GM12878 (cell line): Measurements from ENCODE around the gene ADGRV1. TPM values are rescaled to one million over a fixed set of nuclear protein-coding genes. Genes with fewer than 3 reads are reported as not detected.

ENCODE experiments used
- BMI1 ChIP-seq: fragments of 450-650 bp; IDR thresholded peaks from 2 replicates; pipeline ENCODE4 v1.6.1; 2016; ENCODE audit warnings: mild to moderate bottlenecking, moderate library complexity, borderline replicate concordance
- CBFB ChIP-seq: IDR thresholded peaks from 2 replicates; pipeline ENCODE4 v1.6.1; 2016; ENCODE audit warnings: antibody characterized with exemption, low read depth
- CREM ChIP-seq: IDR thresholded peaks from 2 replicates; pipeline ENCODE4 v1.6.1; 2014; ENCODE audit warnings: antibody characterized with exemption, low read depth
- DPF2 ChIP-seq: fragments of 450-650 bp; IDR thresholded peaks from 2 replicates; pipeline ENCODE4 v1.6.1; 2017; ENCODE audit warnings: mild to moderate bottlenecking
- ESRRA ChIP-seq: IDR thresholded peaks from 2 replicates; pipeline ENCODE4 v1.6.1; 2012; ENCODE audit warnings: mild to moderate bottlenecking, low read length, improper control_type of control experiment
- IKZF1 ChIP-seq: fragments of 450-650 bp; conservative IDR thresholded peaks from 2 replicates; pipeline ENCODE4 v1.6.1; 2017; ENCODE audit warnings: antibody characterized with exemption, mild to moderate bottlenecking
- LARP7 ChIP-seq: fragments of 450-650 bp; IDR thresholded peaks from 2 replicates; pipeline ENCODE4 v1.6.1; 2017; ENCODE audit warnings: mild to moderate bottlenecking
- NRF1 ChIP-seq: conservative IDR thresholded peaks from 2 replicates; pipeline ENCODE4 v1.6.1; 2011; ENCODE audit warnings: mild to moderate bottlenecking, low read depth, low read length, improper control_type of control experiment
- PAX5 ChIP-seq: IDR thresholded peaks from 2 replicates; pipeline ENCODE4 v1.6.1; 2011; ENCODE audit warnings: low read depth, low read length, borderline replicate concordance
- PAX8 ChIP-seq: fragments of 450-650 bp; IDR thresholded peaks from 2 replicates; pipeline ENCODE4 v1.6.1; 2017; ENCODE audit warnings: mild to moderate bottlenecking, moderate library complexity
- POLR2AphosphoS5 ChIP-seq: IDR thresholded peaks from 2 replicates; pipeline ENCODE4 v1.6.1; 2011; ENCODE audit warnings: mild to moderate bottlenecking, low read length, inconsistent platforms
- SMAD5 ChIP-seq: IDR thresholded peaks from 2 replicates; pipeline ENCODE4 v1.6.1; 2016; ENCODE audit warnings: antibody characterized with exemption, low read depth
- SMARCA5 ChIP-seq: fragments of 450-650 bp; IDR thresholded peaks from 2 replicates; pipeline ENCODE4 v1.6.1; 2017; ENCODE audit warnings: mild to moderate bottlenecking
- SRF ChIP-seq, 2 experiments: IDR thresholded peaks; 2 replicates each; pipeline ENCODE4 v1.6.1; 2011; ENCODE audit warnings: low read depth in 2 of 2, low read length in 2 of 2, mild to moderate bottlenecking in 1 of 2, moderate library complexity in 1 of 2
- TBL1XR1 ChIP-seq: IDR thresholded peaks from 2 replicates; pipeline ENCODE4 v1.6.1; 2012; ENCODE audit warnings: low read depth, low read length, improper control_type of control experiment
- WRNIP1 ChIP-seq: IDR thresholded peaks from 2 replicates; pipeline ENCODE4 v1.6.1; 2011; ENCODE audit warnings: low read depth, low read length, improper control_type of control experiment, borderline replicate concordance
- YBX1 ChIP-seq: fragments of 450-650 bp; IDR thresholded peaks from 2 replicates; pipeline ENCODE4 v1.6.1; 2016; ENCODE audit warnings: antibody characterized with exemption
- YY1 ChIP-seq: IDR thresholded peaks from 2 replicates; pipeline ENCODE4 v1.6.1; 2011; ENCODE audit warnings: low read depth, mild to moderate bottlenecking, low read length
- polyA plus RNA-seq, 11 experiments: library from polyadenylated mRNA; depleted of rRNA in 4 of 11; unstranded in 6 of 11; stranded (reverse) in 5 of 11; fragments of >200 nt; fragmentation: Nextera tagmentation in 4 of 11; fragmentation: Illumina TruSeq in 1 of 11; extraction: Ambion mirVana in 4 of 11; extraction: Trizol in 1 of 11; gene quantifications; 1 replicate in 1 of 11; 2 replicates in 10 of 11; pipeline versions ENCODE4 v1.2.1 to v1.2.3, GENCODE V29; 2011 to 2016; ENCODE audit warnings: inconsistent platforms in 2 of 11, missing spikeins in 2 of 11, low read depth in 1 of 11
- total RNA-seq, 4 experiments: library from RNA; depleted of rRNA in 3 of 4; stranded (reverse); fragments of >200 nt in 3 of 4; fragmentation: Illumina TruSeq in 1 of 4; extraction: Trizol in 1 of 4; gene quantifications; 2 replicates each; pipeline versions ENCODE4 v1.2.1 to v1.2.3, GENCODE V29; 2013 to 2021
- TF ChIP-seq, protein P1 (sequence below): fragments of 450-650 bp; IDR thresholded peaks from 2 replicates; pipeline ENCODE4 v1.6.1; 2017; ENCODE audit warnings: mild to moderate bottlenecking, moderate library complexity
- TF ChIP-seq, protein P2 (sequence below): fragments of 450-650 bp; IDR thresholded peaks from 2 replicates; pipeline ENCODE4 v1.6.1; 2014; ENCODE audit warnings: mild to moderate bottlenecking
- TF ChIP-seq, protein P3 (sequence below): fragments of 150-350 bp; IDR thresholded peaks from 2 replicates; pipeline ENCODE4 v1.6.1; 2016; ENCODE audit warnings: low read depth, low read length

The ADGRV1 gene
- total and polyA plus RNA-seq, 10 of the 15 experiments (the other 5 are each of a cell fraction or from before 2014, with no cell fraction given): 0.04 to 8.1 (median 0.16) TPM; not detected in 1

DNA sequence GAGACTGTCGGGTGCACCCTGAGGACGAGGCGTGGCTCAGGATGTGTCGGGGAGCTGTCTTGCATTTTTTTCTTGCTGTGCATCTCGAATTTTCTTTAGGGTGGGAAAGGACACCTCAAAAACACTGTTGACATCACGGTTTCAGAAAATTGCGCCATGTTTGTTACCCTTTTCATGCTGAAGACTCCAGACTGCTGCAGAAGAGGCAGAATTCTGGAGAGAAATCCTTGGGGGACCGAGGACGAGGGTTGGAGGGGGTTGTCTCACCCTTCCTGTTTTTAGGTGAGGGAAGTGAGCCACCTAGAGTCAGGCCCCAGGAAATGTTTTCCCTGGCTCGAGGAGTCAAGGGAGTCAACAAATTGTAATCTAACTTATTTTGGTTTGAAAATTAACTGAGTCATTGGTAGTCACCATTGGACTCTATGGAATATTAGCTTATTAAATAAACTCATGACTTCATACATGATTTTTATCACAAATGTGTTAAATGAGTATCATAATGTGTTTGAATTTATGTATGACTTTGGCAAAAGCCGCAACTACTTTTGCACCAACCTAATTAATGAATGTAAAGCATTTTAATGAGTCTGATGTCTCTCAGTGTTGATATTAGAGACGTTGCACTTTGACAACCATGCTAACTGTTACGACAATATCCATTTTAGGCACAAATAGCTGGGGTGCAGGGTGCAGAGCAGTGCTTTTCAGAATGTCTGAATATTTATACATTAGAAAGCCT lies 28.5 kb upstream of the ADGRV1 start (continued):
- TF ChIP-seq POLR2AphosphoS5 (no peak; the same call in 1 of the 2 replicates), PAX8 (no peak), CREM (no peak), ESRRA (no peak), SMARCA5 (peak; percentile 81; the same call in 1 of the 2 replicates), YY1 (no peak), IKZF1 (peak; percentile 60), SRF (IDR thresholded peaks at IDR 0.05; ENCODE audit: low read depth in 2 of 2, low read length in 2 of 2) (no peak), DPF2 (no peak), YBX1 (no peak), CBFB (no peak), SMAD5 (no peak), BMI1 (no peak), WRNIP1 (no peak), PAX5 (no peak), TBL1XR1 (no peak), LARP7 (no peak), NRF1 (no peak)
- TF ChIP-seq, protein P1, sequence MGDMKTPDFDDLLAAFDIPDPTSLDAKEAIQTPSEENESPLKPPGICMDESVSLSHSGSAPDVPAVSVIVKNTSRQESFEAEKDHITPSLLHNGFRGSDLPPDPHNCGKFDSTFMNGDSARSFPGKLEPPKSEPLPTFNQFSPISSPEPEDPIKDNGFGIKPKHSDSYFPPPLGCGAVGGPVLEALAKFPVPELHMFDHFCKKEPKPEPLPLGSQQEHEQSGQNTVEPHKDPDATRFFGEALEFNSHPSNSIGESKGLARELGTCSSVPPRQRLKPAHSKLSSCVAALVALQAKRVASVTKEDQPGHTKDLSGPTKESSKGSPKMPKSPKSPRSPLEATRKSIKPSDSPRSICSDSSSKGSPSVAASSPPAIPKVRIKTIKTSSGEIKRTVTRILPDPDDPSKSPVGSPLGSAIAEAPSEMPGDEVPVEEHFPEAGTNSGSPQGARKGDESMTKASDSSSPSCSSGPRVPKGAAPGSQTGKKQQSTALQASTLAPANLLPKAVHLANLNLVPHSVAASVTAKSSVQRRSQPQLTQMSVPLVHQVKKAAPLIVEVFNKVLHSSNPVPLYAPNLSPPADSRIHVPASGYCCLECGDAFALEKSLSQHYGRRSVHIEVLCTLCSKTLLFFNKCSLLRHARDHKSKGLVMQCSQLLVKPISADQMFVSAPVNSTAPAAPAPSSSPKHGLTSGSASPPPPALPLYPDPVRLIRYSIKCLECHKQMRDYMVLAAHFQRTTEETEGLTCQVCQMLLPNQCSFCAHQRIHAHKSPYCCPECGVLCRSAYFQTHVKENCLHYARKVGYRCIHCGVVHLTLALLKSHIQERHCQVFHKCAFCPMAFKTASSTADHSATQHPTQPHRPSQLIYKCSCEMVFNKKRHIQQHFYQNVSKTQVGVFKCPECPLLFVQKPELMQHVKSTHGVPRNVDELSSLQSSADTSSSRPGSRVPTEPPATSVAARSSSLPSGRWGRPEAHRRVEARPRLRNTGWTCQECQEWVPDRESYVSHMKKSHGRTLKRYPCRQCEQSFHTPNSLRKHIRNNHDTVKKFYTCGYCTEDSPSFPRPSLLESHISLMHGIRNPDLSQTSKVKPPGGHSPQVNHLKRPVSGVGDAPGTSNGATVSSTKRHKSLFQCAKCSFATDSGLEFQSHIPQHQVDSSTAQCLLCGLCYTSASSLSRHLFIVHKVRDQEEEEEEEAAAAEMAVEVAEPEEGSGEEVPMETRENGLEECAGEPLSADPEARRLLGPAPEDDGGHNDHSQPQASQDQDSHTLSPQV: 0 out of 2 replicates have a peak, but pooled peaks have one; percentile 39
- TF ChIP-seq, protein P2, sequence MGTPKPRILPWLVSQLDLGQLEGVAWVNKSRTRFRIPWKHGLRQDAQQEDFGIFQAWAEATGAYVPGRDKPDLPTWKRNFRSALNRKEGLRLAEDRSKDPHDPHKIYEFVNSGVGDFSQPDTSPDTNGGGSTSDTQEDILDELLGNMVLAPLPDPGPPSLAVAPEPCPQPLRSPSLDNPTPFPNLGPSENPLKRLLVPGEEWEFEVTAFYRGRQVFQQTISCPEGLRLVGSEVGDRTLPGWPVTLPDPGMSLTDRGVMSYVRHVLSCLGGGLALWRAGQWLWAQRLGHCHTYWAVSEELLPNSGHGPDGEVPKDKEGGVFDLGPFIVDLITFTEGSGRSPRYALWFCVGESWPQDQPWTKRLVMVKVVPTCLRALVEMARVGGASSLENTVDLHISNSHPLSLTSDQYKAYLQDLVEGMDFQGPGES: no peak
- TF ChIP-seq, protein P3, sequence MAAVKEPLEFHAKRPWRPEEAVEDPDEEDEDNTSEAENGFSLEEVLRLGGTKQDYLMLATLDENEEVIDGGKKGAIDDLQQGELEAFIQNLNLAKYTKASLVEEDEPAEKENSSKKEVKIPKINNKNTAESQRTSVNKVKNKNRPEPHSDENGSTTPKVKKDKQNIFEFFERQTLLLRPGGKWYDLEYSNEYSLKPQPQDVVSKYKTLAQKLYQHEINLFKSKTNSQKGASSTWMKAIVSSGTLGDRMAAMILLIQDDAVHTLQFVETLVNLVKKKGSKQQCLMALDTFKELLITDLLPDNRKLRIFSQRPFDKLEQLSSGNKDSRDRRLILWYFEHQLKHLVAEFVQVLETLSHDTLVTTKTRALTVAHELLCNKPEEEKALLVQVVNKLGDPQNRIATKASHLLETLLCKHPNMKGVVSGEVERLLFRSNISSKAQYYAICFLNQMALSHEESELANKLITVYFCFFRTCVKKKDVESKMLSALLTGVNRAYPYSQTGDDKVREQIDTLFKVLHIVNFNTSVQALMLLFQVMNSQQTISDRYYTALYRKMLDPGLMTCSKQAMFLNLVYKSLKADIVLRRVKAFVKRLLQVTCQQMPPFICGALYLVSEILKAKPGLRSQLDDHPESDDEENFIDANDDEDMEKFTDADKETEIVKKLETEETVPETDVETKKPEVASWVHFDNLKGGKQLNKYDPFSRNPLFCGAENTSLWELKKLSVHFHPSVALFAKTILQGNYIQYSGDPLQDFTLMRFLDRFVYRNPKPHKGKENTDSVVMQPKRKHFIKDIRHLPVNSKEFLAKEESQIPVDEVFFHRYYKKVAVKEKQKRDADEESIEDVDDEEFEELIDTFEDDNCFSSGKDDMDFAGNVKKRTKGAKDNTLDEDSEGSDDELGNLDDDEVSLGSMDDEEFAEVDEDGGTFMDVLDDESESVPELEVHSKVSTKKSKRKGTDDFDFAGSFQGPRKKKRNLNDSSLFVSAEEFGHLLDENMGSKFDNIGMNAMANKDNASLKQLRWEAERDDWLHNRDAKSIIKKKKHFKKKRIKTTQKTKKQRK: no peak
